CD4-positive, alpha-beta T cell treated with Interleukin-10 for 1 hour (primary cell): Measurements from ENCODE around the gene SGO2.
"Not testable (repeated sequence)": the region's sequence is repeated elsewhere in the genome, so short reads cannot be mapped to it uniquely, and the experiment has no call there.

Experiments
- DNase-seq: peaks from one replicate; pipeline ENCODE4 v3.0.0-alpha.2; 2020

Gene SGO2

GRCh38 chr2:200595913-200596312 is 69.9 kb downstream of the SGO2 start:
- DNase-seq: no peak

DNA sequence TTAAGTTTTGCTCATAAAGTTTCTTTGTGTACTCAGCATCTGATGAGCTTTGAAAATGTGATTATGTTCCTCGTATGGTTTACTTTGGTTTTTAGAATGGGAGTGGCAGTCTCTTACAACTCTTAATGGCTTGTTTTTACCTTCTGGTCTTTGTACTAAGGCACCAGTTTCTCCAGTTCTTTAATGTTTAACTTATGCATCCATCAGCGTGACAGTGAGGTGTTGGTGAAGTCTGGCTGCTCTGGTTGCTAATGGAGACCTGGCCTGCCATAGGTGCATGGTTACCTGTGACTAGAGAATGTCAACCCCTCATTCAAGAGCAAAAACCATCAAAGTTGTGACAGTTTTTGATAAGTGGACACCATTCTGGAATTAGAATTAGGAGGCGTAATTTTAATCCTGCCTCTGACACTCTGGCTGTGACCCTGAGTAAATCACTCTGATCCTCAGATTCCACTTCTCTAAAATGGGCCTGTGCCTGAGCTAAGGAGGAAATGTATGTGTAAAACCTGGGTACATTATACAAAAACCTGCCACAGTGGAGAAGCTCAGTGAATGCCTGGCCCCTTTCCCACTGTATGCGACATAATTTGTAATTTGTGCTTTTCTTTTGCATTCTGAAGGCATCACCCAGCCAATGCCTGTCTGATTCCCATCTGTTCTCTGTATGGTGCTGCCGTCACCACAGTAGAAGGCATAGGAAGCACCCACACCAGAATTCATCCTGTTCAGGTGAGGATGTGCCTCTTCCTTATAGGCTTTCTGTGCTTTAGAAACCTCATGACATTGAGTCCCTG is 71.0 kb downstream of the SGO2 start:
- no peak for DNase-seq

GRCh38 chr2:200599206-200599605 is 73.2 kb downstream of the SGO2 start:
- DNase-seq: no peak

DNA sequence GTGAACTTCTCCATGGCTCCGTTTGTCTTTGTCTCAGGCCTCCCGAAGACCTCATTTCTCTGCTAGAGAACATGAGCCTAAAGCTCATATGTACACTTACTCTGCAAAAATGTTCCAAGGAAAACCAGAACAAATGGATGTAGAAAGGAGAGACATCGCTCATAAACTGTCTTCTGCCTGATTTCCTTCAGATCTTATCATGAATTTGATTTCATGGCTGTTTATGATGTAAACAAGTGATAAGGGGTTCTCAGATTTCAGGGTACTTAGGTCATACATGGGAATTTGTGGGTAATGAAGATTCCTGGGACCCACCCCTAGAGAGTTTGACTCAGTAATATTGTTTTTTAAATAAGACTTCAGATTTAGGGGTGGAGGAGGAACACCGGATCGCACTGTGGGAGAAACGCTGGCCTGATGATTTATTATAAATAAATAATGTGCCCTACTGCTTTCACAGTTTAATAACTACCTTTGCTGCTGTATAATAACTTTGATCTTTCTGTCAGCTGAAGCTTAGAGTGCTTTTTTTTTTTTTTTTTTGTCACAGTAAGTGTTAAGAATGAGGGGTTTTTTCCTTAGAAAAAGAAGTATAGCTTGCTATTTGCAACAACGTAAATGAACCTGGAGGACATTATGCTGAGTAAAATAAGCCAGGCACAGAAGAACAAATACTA is 74.7 kb downstream of the SGO2 start:
- DNase-seq: no peak

DNA sequence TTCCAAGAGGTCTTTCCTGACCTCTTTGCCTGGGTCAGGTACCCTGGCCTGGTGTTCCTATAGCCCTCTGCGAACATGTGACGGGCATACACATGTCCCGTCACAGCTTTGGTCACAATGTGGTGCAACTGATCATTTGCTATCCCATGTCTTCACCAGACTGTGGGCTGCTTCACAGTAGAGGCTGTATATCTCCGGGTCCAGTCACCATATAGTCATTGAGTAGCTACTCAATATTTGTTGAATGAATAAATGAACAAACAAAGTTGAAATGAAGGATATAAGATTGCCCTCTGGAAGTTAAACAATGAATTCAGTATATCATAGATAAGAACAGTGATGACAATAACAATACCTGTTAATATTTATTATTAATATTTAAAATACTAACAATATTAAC is 76.6 kb downstream of the SGO2 start:
- no peak for DNase-seq

GRCh38 chr2:200603972-200604371 is 78.0 kb downstream of the SGO2 start:
- no peak for DNase-seq

- DNase-seq: no peak
Measured at GRCh38 chr2:200604571-200605255, 78.7 kb downstream of the SGO2 start.

- no peak for DNase-seq
Measured at GRCh38 chr2:200608341-200609027, 82.5 kb downstream of the SGO2 start.

- DNase-seq: no peak
Measured at GRCh38 chr2:200609028-200609614, 83.1 kb downstream of the SGO2 start.

GRCh38 chr2:200610217-200610616 is 84.2 kb downstream of the SGO2 start:
- DNase-seq: not testable (repeated sequence)

DNA sequence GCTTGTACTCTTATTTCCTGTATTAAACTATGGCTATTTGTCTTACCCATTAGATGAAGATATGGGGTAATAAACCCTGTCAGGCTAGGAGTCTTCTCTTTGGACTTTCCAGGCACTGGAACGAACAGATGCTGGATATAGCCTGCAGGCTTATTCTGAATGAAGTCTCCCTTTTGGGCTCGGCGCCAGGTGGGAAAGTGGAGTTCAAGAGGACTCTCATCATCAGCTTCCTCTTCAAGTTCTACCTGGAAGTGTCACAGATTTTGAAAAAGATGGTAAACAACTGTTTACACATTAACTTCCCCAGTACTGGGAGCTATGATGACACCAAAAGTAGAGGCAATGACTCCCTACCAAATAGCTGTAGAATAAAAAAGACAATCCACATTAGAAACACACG is 87.7 kb downstream of the SGO2 start:
- DNase-seq: no peak

DNA sequence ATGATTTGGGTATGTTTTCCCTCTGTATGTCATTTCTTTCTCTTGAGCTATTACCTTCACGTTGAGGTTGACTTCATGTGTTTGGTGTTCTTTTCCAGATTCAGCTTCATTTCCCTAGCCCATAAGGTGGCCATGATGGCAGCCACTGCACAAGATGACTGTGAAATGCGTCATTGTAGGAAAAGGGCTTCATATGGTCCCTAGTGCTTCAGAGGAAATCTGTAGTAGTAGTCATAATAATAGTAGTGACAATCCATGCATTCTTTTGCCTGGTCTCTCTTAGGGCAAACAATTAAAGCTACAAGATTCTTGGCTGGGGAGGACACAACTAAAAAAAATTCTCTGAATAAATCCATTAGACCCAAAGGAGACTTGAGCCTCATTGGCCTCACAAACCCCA is 88.2 kb downstream of the SGO2 start:
- DNase-seq: no peak

DNA sequence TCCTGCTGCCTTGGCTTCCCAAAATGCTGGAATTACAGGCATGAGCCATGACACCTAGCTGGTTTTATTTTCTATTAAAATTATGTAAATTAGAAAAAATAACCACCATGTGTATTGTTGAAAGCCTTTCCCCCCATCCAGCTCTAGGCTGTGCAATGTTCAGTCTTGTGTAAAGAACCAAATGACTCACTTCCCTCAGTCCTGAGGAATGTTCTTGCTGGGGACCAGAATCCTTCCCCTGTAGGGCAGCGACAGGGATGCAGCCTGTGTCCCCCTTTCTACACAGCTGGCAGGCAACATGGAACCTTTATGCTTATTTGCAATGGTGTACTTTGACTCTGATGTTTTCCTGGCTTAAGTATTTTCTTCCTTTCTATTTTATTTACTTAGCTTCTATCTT is 89.2 kb downstream of the SGO2 start:
- no peak for DNase-seq

DNA sequence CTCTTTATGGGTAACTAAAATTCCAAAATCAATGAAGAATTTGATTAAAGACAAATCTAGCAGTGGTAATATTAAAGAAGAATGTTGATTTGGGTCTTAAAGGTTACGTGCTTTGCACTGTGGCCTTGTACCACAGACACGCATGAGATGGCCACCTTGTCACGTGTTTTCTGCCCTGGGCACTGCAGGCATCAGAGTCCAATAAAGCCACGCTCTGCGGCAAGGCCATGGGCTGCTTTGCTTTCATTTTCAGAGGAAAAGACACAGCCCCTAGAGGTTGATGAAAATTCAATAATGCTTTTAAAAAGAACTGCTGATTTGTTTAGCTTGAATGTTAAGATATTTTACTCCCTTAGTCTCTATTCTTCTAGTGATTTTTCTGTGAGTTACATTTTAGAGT is 90.2 kb downstream of the SGO2 start:
- no peak for DNase-seq

DNA sequence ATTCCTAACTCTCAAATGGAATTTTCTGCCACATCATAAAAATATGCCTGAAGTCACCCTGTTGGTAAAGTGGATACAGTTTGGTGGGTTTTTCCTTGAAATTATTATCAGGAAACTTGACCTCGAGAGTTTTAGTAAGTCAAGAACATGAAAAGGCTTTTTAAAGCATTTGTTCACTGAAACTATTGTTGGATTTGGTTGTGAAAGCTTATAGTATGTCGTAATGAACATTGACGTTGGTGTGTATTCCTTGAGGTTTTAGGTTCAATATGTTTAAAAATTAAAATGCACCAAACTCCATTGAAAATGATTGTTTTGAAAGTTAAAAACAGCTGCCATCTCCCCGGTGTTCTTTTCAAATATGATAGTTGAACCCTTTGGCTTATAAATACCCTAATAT is 90.6 kb downstream of the SGO2 start:
- no peak for DNase-seq

DNA sequence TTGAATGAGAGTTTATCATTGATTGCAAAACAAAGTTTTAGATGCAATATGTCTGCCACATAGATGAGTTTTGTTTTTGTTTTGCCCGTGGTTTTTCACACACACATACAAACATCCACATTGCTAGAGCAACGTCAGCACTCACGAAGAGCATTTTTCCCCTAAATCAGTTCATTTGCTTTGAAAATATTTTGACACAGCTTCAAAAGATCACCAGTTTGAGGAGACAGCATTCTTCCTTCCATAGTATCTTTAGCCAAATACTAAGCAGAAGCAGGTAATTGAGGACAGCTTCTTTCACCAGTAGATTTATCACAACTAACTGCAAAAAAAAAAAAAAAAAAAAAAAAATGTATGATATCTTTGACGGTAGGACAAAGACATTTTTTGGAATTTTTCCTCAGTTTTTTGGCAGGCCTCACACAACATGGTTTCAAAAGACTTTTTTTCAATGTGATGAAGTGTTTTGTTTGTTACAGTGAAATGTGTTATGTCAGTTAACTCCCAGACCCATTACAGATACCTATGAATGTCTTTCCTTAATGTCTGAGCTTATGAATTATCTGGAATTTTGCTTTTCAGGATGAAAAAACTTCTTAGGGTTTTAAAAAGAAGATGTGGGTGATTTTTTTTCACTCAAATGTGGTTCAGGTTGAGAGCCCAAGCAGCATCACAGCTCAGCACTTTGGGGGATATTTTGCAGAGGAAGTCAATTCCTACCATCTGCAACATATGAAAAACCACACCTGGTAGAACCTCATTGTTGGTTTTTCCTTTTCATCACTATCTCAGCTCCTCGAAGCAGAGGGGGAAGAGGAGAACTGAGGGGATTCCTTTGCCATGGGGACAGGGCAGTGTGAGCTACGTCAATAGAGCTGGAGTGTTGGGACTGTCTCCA is 91.4 kb downstream of the SGO2 start:
- DNase-seq: no peak

DNA sequence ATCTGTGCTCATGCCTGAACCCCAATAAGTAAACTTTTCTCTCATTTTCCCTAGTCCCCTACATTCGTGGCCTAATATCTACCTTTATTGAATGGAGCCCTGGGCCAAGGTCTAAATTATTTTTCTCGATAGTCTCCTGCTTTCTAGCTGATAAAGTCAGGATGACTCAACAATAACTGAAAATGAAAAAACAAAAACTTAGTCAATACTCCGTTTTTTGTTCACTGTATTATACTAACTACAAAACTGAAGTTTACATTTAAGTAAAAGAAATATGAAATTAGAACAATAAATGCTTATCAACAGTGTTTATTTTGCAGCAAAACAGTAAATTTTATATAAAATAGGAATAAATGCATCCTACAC is 92.0 kb downstream of the SGO2 start:
- DNase-seq: no peak

DNA sequence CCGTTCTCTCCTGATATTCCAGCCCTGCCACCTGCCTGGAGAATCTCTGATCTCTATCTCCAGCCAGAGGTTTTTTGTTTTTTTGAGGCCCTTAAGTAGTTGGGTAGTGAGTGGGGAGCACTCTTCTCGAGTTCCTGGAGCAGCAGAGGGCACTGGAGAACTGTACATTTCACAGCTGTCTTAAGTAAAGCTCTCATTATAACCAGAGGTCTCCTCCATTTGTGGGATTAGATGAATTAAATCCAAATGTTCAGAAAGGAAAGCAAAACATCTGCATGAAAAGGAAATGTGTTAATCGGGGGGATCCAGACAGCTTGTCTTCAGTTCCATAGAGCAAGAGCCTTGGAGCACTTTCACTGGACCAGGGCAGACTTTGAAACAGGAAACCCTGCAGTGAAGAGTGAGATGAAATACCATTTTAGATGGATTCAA is 92.6 kb downstream of the SGO2 start:
- no peak for DNase-seq

DNA sequence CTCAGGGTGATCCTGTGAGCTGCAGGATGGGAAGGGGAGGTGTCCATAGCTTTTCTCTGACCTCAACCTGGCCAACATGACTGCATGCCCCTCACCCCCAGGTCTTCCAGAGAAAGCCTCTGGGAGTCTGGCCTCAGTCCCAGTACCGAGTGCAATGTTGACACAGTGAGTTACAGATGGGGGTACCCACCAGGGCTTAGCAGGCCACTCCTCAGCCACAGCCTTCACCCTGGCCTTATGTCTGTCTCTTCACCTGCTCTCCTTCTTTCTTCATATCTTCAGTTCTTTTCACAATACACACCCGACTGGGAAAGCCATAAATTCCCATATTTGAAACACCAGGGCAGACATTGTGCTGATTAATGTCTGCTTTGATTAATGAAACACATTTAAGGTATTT is 93.3 kb downstream of the SGO2 start:
- no peak for DNase-seq

DNA sequence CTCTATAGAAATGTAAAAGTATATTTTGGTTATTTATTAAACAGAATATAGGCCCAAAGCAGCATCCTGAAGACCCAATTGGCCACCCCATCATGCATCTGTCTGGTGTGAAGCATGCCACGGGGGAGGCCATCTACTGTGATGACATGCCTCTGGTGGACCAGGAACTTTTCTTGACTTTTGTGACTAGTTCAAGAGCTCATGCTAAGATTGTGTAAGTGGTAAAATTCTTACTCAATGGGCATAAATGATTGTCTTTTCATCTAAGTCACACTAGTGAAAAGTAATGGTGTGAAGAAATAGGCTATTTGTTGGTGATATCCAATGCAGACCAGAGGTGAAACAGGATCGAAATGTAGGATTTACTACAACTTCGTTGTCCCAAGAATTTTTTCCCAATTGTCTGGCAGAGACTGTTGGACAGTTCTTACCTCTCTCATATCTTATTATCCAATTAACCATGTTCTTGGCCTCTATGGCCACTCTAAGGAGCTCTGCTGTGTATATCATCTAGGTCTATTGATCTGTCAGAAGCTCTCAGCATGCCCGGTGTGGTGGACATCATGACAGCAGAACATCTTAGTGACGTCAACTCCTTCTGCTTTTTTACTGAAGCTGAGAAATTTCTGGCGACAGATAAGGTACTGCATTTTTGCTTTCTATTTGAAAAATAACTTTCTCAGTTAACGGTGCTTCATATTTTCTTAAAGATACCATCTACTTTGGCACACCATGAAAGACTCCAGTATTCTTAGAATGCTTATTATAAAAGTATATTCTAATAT is 94.8 kb downstream of the SGO2 start:
- DNase-seq: no peak

DNA sequence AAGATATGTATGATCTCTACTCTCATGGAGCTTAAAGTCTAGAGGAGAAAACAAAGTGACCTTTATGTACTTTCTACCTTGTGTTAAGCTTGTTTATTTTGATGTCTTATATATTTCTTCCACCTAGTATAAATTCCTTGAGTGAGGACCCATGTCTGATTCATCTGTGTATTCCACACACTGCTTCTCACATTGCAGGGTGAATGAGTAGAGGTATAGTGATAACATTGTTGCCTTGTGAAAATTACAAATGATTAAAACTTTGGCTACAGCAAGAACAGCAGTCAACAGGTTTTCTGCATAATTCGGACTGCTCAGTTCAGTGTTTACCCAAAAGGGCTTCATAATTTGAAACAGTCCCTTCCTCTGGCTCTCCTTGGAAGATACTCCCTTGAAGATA is 96.1 kb downstream of the SGO2 start:
- no peak for DNase-seq
